ENCODE results near the gene ANGPTL2. TPM values are rescaled to one million over a fixed set of nuclear protein-coding genes. Genes with fewer than 3 reads are reported as not detected.

Gene ANGPTL2
- total RNA-seq, 4 donors from 2014 or later, result 29.5 to 57.0 (median 41.3) TPM

DNA sequence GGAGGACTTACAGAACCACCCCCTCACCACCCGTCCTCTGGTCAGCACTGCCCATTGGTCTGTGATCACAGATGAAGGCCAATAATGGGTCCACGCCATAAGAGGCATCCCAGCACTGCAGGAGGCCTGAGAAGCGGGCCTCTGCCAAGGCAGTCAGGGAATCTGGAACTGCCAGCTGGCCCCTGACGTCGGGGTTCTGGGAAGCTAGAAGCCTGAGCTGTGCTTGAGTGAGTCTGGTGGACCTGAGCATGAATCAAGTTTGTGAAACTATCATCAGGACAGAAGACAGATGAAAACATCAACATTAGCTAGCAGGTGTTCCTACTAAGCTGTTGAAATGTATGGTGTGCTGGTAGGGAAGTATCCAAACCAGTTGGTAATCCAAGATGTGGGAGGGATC, 7.8 kb downstream of the ANGPTL2 start:
- H3K27ac ChIP-seq (replicated peaks in 1 of 4), result no peak overlapping the region
- WGBS, result 79% methylated on average over 5 of the region's 5 CpGs

DNA sequence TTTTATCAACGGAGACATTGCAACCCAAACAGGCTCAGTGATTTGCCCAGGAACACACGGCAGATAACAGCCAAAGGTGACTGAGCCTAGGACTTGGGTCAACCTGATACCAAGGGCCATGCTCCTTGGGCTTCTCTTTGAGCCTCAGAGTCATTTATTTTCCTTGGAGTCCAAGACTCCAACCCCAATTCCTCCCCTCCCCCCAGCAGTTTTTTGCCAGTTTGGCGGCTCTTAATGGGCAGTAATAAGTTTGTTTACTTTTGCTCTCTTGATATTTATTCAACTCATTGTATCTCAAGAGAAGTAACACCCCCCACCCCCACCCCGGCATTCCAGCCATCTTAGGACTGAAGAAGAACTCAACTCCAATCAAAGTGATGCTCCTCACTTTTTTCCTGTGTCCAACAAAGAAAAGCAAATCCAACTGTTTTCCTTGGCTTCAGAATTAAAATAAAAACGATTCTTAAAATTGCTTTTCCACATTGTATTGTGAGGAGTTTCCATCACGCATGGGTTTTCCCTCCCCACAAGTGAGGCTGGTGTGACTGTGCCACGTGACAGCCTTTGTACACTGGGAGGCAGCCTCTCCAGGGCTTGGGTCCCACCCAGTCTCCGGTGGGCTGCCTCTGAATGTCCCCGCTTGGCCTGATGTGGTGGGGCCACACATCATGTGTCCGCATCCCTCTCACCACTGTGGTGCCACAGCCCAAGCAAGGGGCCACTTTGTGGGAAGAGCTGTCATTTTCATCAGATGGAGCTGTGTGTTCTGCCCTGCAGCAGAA, 9.1 kb downstream of the ANGPTL2 start:
- Histone ChIP-seq H3K9me3 (no peaks in the 10 kb centered on the region), H3K36me3 (peaks cover 0 to 7% (median 2%) of the 10 kb centered on the region in 4 donors), H3K27me3 (no peaks in the 10 kb centered on the region), H3K4me3 (no peak overlapping the region), H3K27ac (replicated peaks in 1 of 4) (peak overlapping the region in 2 of 4 donors; percentile 11 to 17), H3K4me1 (peaks cover 63 to 72% (median 65%) of the 10 kb centered on the region in 4 donors)
- TF ChIP-seq, protein P1, sequence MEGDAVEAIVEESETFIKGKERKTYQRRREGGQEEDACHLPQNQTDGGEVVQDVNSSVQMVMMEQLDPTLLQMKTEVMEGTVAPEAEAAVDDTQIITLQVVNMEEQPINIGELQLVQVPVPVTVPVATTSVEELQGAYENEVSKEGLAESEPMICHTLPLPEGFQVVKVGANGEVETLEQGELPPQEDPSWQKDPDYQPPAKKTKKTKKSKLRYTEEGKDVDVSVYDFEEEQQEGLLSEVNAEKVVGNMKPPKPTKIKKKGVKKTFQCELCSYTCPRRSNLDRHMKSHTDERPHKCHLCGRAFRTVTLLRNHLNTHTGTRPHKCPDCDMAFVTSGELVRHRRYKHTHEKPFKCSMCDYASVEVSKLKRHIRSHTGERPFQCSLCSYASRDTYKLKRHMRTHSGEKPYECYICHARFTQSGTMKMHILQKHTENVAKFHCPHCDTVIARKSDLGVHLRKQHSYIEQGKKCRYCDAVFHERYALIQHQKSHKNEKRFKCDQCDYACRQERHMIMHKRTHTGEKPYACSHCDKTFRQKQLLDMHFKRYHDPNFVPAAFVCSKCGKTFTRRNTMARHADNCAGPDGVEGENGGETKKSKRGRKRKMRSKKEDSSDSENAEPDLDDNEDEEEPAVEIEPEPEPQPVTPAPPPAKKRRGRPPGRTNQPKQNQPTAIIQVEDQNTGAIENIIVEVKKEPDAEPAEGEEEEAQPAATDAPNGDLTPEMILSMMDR (IDR thresholded peaks at IDR 0.05), result no peak
- TF ChIP-seq EP300 (IDR thresholded peaks at IDR 0.05), result no peak
- no peak for TF ChIP-seq POLR2AphosphoS5 (IDR thresholded peaks at IDR 0.05)
- TF ChIP-seq POLR2A (IDR thresholded peaks at IDR 0.05; ENCODE audit: low read depth), result no peak
- intact Hi-C loops (cut with DNase I), result no loop called here
- DNase-seq (ENCODE audit: extremely low spot score), result no peak
- 79% methylated on average over 9 of the region's 10 CpGs for WGBS

More for the DNA sequence above, 7.8 kb downstream of the ANGPTL2 start:
- peaks cover 61 to 72% (median 66%) of the 10 kb centered on the region in 4 donors for H3K4me1 ChIP-seq
- TF ChIP-seq POLR2AphosphoS5 (IDR thresholded peaks at IDR 0.05) (no peak), EP300 (IDR thresholded peaks at IDR 0.05) (no peak), POLR2A (IDR thresholded peaks at IDR 0.05; ENCODE audit: low read depth) (no peak)
- TF ChIP-seq, protein P1 (IDR thresholded peaks at IDR 0.05), result no peak
- no peak for DNase-seq (ENCODE audit: extremely low spot score)
- H3K9me3 ChIP-seq, result no peaks in the 10 kb centered on the region
- H3K4me3 ChIP-seq, result no peak overlapping the region
- peaks cover 0 to 12% (median 7%) of the 10 kb centered on the region in 4 donors for H3K36me3 ChIP-seq
- H3K27me3 ChIP-seq, result no peaks in the 10 kb centered on the region
- intact Hi-C loops (cut with DNase I), result no loop called here

DNA sequence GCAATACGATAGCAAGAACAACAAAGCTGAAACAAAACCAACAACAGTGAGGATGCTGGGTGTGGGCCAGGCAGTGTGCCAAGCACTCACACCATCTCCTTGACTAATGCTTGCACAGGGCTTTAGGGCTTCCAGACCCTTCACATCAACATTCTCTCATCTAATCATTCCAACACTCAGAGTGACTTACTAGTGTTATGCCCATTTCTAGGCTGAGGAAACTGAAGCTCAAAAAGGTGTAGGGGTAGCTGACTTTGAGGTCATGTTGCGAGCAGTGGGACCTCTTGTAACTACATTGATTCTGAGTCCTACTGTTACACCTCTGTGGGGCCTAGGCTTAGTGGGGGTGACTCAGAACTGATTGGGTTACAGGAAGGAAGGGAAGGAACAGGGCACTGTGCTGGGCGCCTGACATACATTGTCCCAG, 9.7 kb downstream of the ANGPTL2 start:
- H3K27ac ChIP-seq (replicated peaks in 1 of 4), result peak overlapping the region in 1 of 4 donors; percentile 11

DNA sequence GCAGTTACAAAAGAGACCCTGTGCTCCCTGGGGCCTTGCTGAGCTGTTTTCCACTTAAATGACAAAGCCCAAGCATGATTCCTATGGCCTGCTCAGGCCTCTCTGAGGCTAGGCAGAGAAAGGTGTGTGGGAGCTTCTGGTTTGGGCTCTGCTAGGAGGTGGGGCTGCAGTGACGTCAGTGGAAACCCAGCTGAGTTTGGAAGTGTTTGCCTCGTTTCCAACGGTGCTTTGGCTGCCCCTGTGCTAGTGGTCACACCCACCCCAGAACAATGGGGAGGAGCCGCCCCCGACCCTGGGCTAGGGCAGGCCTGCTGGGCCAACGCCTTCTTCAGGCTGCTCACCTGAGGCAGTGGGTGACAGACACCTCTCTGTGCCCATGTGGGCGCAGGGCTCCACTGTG, 10.4 kb downstream of the ANGPTL2 start:
- Histone ChIP-seq H3K4me3 (no peak overlapping the region), H3K27me3 (no peaks in the 10 kb centered on the region), H3K9me3 (no peaks in the 10 kb centered on the region), H3K4me1 (peaks cover 57 to 74% (median 65%) of the 10 kb centered on the region in 4 donors), H3K36me3 (peaks cover 0 to 16% (median 9%) of the 10 kb centered on the region in 4 donors), H3K27ac (replicated peaks in 1 of 4) (peak overlapping the region in 3 of 4 donors; percentile 4 to 40 (median 12))
- TF ChIP-seq POLR2AphosphoS5 (IDR thresholded peaks at IDR 0.05) (no peak), EP300 (IDR thresholded peaks at IDR 0.05) (no peak), POLR2A (IDR thresholded peaks at IDR 0.05; ENCODE audit: low read depth) (no peak)
- TF ChIP-seq, protein P1 (IDR thresholded peaks at IDR 0.05), result no peak
- 17% methylated on average over 3 of the region's 7 CpGs for WGBS
- DNase-seq (ENCODE audit: extremely low spot score), result no peak
- intact Hi-C loops (cut with DNase I), result no loop called here

More for the DNA sequence above, 9.7 kb downstream of the ANGPTL2 start:
- H3K4me3 ChIP-seq, result no peak overlapping the region
- no peaks in the 10 kb centered on the region for H3K9me3 ChIP-seq
- DNase-seq (ENCODE audit: extremely low spot score), result no peak
- peaks cover 0 to 12% (median 8%) of the 10 kb centered on the region in 4 donors for H3K36me3 ChIP-seq
- H3K4me1 ChIP-seq, result peaks cover 62 to 72% (median 64%) of the 10 kb centered on the region in 4 donors
- TF ChIP-seq EP300 (IDR thresholded peaks at IDR 0.05) (no peak), POLR2AphosphoS5 (IDR thresholded peaks at IDR 0.05) (no peak), POLR2A (IDR thresholded peaks at IDR 0.05; ENCODE audit: low read depth) (no peak)
- TF ChIP-seq, protein P1 (IDR thresholded peaks at IDR 0.05), result no peak
- WGBS, result 94% methylated on average over 3 of the region's 3 CpGs
- intact Hi-C loops (cut with DNase I), result no loop called here
- no peaks in the 10 kb centered on the region for H3K27me3 ChIP-seq

Measured in esophagus muscularis mucosa (tissue), 4 donors.